Smooth muscle cell of the brain vasculature (primary cell): ENCODE results near the gene FBRSL1.

Source experiments
- DNase-seq: peaks from one replicate; pipeline ENCODE4 v3.0.0-alpha.2; 2012; ENCODE audit warnings: low read depth, low spot score

FBRSL1 gene

DNA sequence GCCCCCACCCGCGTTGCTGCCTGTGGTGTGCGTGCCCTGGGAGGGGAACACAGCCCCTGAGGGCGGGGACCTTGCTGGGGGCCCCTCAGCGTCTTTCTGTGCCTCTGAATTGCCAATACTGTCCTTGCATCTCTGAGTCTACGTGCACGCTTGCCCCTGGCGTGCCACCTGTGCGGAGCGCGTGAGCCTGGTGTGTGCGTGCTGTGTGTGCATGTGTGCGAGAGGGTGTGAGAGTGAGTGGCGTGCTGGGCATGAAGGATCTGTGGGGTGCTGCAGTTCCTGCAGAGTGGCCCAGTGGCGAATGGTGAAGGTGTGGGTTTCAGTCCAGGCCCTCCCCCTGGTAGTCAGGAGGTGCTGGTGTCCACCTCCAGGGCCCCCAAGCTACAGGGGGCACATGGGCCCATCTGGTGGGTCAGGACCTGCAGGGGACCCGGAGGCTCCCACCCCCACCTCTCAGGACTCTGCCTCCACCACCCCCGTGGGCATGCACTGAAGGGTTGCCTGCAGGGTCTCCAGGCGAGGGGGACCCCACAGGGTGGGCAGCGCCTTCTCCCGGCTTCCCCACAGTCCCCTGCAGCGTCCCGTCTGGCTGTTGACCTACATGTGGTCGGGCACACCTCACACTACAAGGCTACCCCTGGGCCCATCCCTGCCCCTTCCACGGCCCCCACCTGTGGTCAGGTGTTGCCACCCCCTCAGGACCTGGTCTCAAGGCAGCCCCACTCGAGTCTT, 21.0 kb downstream of the FBRSL1 start:
- DNase-seq, result no peak

DNA sequence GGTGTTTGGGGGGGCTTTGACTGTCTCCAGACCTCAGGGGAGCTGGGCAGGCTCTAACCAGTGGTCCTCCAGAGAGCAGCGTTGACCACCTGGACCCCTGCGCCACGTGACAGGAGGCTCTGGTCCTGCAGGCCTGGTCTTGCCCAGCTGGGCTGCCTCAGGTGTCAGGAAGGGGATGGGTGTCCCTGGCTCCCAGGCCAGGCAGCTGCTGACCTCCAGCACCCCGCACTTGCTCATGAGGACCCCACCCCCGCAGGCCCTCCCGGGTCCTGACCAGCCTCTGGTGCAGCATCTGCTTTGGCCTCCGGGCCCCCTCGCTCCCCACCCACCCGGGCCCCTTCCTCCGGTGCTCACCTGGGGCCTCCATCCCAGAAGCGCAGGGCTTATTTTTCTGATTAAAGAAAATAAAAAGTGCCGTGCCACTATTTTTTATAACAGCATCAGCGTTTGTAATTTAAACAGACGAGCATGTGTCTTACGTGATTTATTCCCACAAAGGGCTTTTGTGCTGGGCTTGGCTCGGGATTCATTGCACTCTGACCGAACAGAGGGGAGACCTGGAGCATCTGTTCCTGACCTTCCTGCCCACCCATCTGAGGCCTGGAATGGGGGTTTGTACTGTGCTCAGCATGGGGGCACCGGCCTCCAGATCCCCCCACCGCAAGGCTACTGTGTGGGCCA, 21.7 kb downstream of the FBRSL1 start:
- no peak for DNase-seq

DNA sequence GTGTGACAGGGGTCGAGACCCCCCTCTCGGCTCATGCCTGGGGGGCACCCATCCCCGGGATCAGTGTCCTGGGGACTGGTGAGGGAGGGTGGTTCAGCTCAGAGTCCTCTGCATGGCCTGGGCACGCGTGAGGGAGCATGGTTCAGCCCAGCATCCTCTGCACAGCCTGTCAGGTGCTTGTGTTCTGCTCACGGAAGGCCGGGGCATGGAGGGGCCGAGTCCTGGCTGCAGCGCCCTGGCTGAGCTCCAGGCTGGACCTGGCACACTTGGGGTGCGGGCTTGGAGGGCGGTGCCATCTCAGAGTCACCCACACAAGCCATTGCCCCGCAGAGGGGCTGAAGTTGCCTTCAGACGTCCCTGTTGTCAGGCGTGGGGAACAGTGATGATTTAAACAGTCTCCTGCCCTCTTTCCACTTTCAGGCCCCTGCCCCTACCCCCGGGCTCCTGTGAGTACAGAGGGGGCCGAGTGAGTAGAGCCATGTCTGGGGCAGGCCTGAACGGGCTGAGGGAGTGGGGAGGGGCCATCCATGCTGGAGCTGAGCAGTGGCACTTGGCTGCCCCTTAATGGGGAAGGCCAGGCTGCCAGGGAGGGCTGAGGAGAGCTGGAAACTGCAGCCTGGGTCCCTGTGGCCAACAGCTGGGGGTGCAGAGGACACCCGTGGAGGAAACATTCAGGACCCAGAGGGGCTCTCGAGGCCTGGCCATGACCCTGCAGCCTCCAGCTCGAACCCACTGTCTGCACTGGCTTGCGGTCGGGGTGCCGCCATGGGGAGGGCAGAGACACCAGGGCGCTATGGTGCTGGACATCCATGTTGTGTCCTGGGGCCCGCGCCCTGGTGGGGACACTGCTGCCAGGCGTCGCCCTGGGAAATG, 22.5 kb downstream of the FBRSL1 start:
- no peak for DNase-seq

DNA sequence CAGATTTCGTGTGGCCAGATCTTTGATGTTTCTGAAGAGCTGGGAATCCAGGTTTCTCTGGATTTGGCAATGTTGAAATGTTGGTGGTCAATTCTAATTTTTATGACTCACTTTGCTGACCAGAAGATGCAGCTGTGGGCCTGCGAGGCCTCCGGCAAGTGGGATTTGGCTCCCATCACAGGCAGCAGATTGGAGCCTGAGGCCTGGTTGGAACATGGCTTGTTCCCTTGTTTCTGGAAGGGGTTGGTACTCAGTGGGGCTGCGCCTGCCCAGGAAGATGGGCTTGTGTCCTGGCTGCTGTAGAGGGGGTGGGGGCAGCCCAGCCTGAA, 23.1 kb downstream of the FBRSL1 start:
- DNase-seq, result no peak

DNA sequence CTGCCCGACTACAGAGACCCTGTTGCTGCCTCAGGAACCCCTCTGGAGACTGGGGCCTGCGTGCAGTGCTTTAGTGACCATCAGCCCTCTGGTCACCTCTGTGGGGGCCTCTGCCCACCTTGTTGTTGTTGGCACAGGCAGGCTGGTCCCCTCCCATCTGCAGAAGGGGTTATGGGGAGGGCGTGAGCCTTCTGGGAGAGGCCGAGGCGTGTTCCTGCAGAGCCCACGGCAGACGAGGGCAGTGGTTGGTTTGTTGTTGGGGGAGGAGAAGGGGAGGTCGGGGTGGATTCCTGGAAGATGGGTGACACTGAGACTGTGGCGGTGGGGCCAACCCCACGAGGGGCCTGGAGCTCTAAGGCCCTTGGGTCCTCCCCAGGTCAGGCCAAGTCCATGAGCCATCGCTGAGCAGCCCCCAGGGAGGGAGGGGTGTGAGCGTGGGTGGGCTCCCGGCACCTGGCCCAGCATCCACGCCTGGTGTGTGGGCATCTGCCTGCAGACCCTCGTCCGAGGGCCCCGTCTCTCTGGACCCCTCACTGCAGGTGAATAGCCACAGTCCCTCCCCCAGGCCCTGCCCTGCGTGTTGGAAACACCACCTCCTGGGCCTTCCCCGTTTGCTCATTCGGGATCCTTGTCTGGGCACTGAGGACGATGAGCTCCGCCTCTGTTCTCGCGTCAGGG, 23.6 kb downstream of the FBRSL1 start:
- no peak for DNase-seq

DNA sequence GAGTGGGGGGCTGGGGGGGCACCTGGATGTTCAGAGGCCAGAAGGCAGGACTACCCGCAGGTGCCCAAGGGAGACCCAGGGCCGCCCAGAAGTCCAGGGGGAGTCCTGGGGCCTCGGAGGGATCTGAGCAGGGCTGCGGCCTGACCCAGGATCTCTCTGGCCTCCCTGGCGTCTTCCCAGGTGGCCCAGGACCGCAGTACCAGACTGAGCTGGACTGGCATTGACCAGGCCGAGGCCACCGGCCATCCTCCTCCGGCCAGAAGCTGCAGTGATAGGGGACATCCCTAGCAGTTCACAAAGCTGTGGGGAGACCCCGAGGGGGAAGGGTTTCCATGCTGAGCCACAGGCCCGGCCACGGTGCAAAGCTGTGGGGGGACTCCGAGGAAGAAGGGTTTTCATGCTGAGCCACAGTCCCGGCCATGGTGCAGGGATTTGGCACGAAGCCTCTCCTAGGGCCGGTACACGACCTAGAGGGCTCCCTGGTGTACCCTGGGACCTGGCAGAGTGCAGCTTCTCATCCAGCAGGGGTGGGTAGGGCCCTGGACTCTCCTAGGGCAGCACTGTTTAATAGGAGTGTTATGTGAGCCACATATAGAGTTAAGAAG, 24.4 kb downstream of the FBRSL1 start:
- no peak for DNase-seq

DNA sequence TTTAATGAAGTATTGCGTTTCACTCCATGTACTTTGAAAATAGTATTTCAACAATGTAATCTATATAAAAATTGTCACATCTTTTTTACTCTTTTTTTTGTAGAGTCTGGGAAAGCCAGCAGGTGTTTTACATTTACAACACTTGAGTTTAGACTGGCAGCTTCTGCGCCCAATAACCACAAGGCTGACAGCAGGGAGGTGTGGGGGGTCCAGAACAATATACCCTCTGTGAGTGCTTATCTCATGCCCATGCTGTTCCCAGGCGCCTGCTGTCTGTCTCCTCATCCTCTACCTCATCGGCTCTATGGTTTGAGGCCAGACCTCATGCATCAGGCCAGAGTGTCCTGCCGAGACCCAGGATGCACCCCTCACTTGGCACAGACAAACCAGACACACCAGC, 24.9 kb downstream of the FBRSL1 start:
- no peak for DNase-seq

DNA sequence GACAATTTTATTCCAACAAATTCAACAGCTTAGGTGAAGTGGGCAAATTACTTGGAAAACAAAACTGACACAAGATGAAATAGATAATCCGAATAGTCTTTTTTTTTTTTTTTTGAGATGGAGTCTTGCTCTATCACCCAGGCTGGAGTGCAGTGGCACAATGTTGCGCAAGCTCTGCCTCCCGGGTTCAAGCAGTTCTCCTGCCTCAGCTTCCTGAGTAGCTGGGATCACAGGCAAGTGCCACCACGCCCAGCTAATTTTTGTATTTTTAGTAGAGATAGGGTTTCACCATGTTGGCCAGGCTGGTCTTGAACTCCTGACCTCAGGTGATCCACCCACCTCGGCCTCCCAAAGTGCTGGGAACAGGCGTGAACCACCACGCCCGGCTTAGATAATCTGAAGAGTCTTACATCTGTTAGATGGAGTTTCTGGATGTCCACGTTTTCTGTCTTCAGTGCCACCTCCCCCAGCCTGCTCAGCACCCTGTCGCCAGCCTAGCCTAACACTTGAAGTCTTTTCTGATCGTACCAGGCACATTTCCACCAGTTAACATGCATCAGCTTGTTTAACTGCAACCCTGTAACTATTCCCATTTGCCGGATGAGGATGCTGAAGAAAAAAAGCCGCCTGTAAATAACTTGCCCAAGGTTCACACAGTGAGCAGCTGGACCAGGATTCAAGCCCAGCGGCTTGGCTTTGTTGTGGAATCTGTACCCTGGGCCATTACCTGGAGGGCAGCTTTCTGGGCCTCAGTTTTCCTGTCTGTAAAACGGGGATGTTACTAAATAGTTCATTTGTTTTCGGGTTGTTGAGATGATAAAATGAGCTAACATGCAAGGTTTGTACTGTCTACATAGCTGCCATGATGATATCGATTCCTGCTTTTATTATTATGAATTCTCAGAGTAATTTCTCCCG, 26.4 kb downstream of the FBRSL1 start:
- no peak for DNase-seq

DNA sequence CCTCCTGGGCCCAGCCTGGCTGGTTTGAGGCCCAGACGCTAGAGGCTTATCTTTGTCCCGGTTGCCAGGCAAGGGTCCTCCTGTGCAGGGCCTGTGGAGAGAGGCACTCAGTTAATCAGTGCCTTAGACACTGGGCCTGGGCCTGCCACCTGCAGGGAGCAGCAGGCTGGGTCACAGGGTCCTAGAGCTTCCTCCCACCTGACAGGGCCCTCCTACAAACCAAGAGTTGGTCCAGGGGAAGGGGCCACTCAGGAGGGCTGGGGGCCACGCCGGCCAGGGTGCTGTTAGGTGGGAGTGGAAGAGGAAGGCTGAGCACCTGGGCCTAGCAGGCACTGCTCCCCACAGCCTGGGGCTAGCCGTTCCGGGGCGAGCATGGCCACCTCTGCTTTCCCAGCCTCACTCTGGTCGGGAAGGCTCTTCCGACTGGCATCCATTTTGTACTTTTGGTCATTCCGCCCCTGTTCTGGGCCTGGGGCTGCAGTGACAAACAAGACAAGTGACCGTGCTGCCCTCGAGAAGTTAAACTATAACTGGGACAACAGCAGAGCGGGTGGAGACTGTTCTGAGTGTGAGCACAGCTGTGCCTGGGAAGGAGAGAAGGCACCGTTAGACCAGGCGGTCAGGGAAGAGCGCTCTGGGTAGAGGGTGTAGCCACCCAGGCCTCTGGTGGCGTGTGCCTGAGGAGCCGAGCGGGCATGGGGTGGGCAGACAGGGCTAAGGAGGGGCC, 27.2 kb downstream of the FBRSL1 start:
- no peak for DNase-seq

DNA sequence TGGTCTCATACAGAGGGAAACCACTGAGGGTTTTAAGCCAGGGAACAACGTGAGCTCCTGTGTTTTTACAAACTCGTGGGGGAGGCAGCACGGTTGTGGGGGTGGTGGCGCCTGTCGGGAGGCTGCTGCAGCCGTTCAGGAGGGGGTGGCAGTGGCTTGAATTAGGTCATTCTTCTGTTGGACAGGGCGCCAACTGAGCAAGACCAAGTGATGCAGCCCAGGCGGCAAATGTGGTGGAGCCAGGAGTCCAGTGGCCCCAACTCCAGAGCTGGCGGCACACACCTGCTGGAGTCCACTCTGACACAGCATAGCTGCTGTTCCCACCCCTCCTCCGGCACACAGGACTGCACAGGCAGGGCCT, 27.8 kb downstream of the FBRSL1 start:
- DNase-seq, result no peak

DNA sequence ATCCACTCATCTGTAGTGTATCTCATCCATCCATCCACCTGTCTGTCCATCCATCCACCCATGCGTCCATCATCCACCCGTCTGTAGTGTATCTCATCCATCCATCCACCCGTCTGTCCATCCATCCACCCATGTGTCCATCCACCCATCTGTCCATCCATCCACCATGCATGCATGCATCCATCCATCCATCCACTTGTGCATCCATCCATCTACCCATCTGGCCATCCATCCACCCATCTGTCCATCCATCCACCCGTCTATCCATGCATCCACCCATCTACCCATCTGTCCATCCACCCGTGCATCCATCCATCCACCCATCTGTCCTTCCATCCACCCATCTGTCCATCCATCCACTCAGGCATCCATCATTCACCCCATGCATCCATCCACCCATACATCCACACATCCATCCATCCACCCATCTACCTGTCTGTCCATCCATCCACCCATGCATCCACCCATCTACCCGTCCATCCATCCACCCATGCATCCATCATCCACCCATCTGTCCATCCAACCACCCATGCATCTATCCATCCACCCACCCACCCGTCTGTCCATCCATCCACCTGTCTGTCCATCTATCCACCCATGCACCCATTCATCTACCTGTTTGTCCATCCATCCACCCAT, 28.5 kb downstream of the FBRSL1 start:
- no peak for DNase-seq

DNA sequence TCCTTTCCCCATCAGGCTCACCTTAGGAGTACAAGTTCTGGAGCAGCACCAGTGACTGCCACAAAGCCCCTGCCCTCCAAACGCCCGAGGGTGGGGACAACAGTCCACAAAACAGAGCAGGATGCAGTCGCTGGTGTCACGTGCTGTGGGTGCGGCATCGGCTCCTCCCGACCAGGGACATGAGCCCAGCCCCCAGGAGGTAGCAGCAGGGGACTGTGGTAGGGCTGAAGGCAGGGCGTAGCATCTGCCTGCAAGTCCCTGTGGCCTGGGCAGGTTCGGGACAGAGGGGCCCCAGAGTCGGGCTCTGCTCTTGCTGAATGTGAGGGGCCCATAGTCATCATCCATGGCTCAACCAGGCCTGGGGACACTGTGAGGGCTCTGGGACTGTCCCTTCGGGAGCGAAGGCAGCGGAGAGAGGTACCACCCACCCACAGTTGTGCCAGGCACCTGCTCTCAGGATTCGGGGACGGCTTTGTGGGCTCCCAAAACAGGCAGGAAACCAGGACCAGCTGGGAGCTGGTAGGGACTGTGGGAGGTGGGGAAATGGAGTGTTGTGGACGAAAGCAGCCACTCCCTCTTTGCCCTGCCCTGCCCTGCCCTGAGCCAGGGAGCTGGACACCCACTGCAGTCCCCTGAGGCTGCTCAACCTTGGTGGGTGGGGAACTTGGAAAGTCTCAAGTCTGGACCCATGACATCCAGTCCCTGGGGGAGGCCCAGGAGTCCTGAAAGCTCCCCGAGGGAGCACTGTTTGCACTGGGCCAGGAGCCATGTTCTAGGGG, 30.7 kb downstream of the FBRSL1 start:
- no peak for DNase-seq

DNA sequence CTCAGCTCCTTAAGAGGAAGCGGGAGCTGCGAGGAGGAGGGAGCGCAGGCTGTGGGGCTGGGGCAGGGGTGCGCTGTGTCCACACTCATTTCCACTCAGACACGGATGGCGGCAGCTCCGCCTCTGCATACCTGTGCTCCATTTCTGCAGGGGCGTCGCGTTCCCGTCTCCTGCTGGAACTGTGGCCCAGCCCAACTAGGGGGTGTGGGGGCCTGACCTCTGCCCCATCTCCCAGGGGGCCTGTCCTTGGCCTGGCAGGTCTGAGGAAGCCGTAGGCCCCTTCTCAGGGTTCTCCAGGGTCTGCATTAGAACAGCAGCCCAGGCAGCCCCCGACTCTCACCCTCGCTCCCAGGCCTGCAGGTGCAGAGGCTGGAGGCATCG, 31.2 kb downstream of the FBRSL1 start:
- no peak for DNase-seq

DNA sequence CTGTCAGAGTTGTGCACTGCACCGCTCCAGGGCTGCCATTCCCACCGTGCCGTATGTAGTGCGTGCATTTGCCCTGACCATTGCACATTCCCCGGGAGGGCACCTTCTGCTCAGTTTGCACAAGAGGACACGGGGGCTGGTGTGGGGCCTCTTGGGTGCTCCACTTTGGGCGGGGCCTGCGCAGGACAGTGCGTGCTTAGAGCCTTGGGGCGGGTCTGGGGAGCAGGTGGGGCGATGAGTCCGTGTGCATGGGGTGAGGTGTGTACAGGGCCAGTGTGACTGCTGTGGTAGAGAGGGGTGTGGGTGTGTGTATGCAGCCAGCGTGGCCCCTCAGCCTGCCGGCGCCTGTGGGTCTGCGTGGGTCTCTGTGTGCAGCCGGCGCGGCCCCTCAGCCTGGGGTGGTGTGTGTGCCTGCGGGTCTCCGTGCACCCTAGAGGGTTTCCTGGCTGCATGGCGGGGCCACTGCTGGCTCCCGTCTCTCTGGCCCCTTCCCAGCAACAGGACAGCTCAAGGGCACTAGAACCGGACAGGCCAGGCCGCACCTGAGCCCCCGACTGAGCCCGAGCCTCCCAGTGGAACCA, 31.9 kb downstream of the FBRSL1 start:
- DNase-seq, result no peak

DNA sequence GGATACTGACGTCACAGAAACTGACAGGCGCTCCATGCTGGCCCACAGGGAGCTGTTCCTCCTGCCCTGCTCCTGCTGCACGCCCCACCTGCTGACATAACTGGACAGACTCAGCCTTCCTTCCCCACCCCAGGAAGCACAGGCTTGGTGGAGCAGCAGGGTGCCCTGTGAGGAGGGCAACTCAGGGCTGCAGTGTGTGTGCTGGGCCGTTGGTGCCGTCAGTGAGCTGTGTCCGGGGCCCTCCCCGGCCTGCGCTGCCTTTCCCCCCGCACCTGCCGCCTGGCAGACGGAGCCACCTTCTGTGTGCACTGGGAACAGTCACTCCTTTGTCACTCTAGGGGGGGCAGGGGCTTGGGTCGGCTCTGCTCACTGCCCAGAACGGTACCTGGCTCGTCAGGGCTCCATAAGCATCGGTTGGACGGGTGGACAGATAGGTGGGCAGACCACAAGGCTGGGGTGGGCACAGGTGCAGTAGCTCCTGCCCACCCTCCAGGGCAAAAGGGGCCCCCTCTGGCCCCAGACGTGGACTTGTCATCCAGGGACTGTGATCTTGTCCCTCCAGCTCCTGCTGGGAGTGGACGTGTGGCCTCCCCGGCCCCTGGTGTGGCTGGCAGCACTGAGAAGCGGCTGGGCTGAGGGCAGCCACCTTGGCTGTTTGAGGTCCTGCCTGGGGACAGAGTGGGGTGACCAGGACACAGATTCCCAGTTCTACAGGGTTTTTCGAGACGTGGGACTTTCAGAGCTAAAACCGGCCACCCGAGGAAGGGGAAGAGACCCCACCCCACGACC, 32.8 kb downstream of the FBRSL1 start:
- no peak for DNase-seq

DNA sequence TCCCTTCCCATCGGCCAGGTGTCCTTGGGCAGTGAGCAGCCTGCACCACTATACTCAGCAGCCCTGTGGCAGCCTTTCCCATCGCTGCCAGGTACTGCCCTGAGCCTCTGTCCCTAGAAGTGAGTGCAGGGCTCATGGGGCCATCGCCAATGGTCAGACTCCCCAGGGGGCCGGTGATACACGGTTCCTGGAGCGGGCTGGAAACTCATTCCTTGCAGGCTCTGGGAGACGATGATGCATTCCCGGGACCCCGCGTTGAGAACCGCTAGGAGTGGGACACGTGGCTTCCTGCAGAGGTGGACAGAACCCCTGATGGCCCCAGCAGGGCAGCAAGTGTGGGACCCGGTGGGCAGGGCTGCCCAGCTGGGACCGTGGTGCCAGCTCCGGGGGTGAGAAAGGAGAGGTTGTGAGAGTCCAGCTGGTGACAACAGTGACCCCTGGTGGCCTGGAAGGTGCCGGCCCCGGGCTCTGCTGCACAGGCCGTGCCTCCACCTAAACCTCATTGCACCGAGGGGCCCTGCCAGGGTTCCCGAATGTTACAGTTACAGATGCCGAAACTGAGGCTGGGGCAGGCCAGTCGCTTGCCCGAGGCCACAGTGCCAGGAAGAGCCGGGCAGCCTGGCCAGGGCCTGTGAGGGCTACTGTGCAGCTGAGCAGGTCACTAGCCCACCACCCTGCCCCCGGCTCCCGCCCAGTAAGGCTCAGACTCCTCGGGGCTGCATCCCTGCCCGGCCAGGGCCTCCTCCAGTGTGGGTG, 33.8 kb downstream of the FBRSL1 start:
- no peak for DNase-seq

DNA sequence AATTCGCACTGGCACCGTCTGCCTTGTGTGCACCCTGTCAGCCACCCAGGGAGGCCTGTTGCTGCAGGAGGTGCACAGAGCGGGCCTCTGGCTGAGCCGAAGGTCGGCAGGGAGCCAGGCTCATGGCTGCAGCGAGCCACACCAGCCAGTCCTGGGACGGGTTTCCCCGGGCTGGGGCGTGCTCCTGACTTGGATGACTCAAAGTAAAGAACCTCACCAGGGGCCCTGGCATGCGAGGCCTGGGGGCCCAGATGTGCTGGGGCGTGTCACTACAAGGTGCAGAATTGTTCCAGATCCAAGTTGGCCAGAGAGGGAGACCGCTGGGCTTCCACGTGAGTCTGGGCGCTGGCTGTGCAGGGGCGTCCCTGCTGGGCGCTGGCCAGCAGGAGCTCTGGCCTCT, 34.5 kb downstream of the FBRSL1 start:
- no peak for DNase-seq
